GM19239 (cell line): Measurements from ENCODE around the gene ZNF534.
"Not testable (repeated sequence)": the region's sequence is repeated elsewhere in the genome, so short reads cannot be mapped to it uniquely, and the experiment has no call there.

Source experiments
- DNase-seq: peaks from one replicate; pipeline ENCODE4 v3.0.0; 2011; ENCODE audit warnings: low spot score; ENCODE audit not compliant: insufficient read length
- FAIRE-seq: peaks from 2 replicates; lab custom pipeline; 2011; peaks lifted over from hg19 to GRCh38; lab: Jason Lieb, UNC

The ZNF534 gene

DNA sequence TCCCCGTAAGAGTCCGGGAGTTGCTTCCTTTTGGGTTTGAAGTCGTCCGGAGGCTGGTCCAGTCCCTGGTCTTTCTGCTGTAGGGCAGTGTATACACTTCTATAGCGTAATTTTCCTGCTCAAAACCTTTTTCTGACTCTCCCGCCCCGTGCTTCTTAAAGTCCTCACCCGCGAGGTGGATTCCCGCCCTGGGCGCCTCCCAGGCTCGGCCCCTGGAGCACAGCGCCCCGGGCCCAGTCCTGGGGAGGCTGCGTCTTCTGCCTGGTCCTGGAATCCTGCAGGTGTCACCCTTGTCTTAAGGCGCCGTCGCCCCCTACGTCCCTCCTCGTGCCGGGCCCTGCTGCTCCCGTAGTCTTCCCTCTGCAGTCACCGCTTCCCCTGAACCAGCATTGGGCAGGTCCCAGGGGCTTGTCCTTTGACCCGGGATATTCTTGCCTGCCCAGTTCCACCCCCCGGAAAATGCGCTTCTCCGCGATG, 64.1 kb downstream of the ZNF534 start:
- no peak for DNase-seq

DNA sequence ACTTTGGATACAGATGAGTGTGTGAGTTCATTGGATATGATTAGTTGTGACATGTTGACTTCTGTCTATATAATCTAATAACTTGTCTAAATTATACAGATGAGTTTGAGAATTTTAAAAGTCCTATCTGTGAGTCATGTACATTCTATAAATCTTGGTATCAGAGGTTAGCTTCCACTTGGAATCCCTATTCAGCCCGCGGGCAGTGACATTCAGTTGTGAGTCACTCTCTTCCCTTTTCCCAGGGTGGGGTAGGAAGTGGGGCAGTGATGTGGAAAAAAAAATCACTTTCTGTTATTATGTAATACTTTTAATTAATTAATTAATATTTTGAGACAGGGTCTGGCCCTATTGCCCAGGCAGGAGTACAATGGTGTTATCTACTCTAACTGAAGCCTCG, 65.6 kb downstream of the ZNF534 start:
- FAIRE-seq, result no peak
- DNase-seq, result no peak

More for the DNA sequence above, 64.1 kb downstream of the ZNF534 start:
- no peak for FAIRE-seq

DNA sequence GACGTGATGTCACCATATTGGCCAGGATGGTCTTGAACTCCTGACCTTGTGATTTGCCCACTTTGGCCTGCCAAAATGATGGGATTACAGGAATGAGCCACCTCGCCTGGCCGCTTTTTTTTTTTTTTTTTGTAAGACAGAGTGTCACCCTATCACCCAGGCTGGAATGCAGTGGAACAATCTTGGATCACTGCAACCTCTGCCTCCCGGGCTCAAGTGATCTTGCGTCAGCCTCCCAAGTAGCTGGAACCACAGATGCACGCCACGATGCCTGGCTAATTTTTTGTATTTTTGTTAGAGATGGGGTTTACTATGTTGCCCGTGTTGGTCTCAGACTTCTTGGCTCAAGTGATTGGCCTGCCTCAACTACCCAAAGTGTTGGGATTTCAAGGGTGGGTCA, 69.6 kb downstream of the ZNF534 start:
- no peak for DNase-seq
- no peak for FAIRE-seq

DNA sequence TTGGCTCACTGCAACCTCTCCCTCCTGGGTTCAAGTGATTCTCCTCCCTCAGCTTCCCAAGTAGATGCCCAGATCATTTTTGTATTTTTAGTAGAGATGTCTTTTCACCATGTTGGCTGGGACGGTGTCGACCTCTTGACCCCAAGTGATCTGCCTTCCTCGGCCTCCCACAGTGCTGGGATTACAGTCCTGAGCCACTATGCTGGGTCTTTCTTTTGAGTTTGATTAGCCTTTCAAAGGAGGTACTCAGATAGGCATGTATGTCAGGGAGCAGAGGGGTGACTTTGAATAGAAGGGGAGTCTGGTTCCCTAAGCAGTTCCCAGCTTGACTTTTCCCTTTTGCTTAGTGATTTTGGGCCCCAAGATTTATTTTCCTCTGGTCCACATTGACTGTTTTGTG, 71.5 kb downstream of the ZNF534 start:
- not testable (repeated sequence) for DNase-seq, FAIRE-seq

DNA sequence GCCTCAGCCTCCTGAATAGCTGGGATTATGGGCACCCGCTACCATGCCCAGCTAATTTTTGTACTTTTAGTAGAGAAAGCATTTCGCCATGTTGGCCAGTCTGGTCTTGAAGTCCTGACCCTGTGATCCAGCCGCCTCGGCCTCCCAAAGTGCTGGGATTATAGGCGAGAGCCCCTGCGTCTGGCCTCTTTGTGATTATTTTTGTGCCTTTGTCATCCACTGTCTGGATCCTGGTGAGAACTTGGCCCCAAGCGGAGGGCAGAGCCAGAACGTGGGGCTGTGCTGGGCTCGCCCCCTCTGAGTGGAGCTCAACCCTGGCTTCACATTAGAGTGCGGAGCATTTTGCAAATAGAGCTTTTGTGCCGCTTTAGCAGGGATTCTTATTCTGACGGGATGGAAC, 72.0 kb downstream of the ZNF534 start:
- not testable (repeated sequence) for DNase-seq, FAIRE-seq
